Right lobe of liver (tissue), 4 donors: ENCODE measurements around the gene UFM1.

ENCODE experiments used
- POLR2A ChIP-seq: fragments of 450-650 bp; IDR thresholded peaks from one replicate; pipeline ENCODE4 v1.6.1; 2017; ENCODE audit warnings: antibody characterized with exemption, mild to moderate bottlenecking
- TF ChIP-seq, protein P1 (sequence below), 4 donors: fragments of 200-600 bp in 3 of 4; fragments of 450-650 bp in 1 of 4; IDR thresholded peaks; one replicate each; pipeline versions ENCODE4 v1.5.1 to v1.8.0; 2016 to 2022; ENCODE audit warnings: antibody characterized with exemption in 4 of 4, mild to moderate bottlenecking in 2 of 4
- donor health status: DM: no; HTN: no; CAD: no.
- donor health status: DM: no; HTN: no; CAD: no.
- donor health status: DM: no; HTN: yes; CAD: no.

DNA sequence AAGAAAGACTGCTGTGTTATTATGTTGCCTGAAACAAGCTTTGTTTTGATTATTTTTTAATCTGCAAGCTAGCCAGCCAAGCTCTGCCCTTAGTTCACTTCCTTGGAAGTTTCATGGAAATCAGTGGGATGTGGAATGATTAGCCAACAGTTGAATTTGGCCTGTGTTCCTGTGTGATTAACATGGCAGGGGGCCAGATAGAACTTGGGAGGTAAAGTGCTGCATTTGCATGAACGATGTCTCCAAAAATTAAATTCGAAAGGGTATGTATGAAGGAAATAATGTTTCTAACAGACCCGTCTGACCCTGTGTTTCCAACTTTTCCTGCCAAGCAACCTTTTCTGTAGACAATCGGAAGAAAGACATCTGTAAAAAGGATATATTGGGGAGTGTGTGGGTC, 32.2 kb downstream of the UFM1 start:
- TF ChIP-seq, protein P1, sequence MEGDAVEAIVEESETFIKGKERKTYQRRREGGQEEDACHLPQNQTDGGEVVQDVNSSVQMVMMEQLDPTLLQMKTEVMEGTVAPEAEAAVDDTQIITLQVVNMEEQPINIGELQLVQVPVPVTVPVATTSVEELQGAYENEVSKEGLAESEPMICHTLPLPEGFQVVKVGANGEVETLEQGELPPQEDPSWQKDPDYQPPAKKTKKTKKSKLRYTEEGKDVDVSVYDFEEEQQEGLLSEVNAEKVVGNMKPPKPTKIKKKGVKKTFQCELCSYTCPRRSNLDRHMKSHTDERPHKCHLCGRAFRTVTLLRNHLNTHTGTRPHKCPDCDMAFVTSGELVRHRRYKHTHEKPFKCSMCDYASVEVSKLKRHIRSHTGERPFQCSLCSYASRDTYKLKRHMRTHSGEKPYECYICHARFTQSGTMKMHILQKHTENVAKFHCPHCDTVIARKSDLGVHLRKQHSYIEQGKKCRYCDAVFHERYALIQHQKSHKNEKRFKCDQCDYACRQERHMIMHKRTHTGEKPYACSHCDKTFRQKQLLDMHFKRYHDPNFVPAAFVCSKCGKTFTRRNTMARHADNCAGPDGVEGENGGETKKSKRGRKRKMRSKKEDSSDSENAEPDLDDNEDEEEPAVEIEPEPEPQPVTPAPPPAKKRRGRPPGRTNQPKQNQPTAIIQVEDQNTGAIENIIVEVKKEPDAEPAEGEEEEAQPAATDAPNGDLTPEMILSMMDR (IDR thresholded peaks at IDR 0.05): no peak
- TF ChIP-seq POLR2A: no peak
